HG02981 (cell line): ENCODE results near the gene RAB34.

Experiments used
- ATAC-seq: cut with Tn5 transposase; IDR thresholded peaks from one replicate; pipeline ENCODE4 v1.9.1; 2021; ENCODE audit warnings: mild to moderate bottlenecking, moderate library complexity; ENCODE audit not compliant: unreplicated experiment

Gene RAB34

DNA sequence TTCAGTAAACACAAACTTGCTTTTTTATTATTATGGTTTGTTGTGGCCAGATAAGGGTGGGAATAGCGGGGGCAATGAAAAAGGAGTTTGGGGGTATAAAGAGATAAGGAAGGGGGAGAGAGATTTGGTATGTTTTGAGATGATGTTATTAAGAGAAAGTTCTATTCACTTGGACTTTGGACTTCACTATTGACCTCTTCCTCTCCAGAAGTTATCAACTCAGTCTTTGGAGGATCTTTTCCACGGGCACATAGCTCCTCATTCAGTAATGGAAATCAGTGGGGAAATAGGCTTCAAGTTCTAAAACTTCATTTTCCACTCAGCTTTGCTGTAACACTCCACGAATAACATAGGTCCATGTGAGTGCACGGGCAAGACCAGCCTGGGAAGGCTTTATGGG lies 29.2 kb downstream of the RAB34 start:
- no peak for ATAC-seq

DNA sequence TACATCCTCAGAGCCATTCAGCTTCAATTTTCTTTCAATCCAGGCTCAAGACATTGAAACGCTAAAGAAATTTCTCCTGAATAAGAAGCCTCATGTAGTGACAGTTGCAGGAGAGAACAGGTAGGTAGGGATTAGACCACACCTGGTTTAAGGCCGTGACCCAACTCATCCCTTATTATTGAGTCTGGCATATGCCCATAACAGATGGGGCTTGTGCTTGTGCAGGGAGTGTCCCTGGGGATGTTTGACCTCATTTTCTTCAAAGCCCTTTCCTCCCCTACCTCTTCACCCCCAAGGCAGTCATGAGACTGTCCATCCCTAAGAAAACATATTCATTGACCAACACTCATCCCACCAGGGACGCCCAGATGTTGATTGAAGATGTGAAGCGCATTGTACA lies 31.4 kb downstream of the RAB34 start:
- no peak for ATAC-seq

GRCh38 chr17:28685366-28685765 lies 32.3 kb downstream of the RAB34 start:
- ATAC-seq = no peak

GRCh38 chr17:28684963-28685362 lies 32.7 kb downstream of the RAB34 start:
- ATAC-seq = no peak

GRCh38 chr17:28682655-28683054 lies 35.0 kb downstream of the RAB34 start:
- ATAC-seq = no peak

GRCh38 chr17:28675980-28676379 lies 41.7 kb downstream of the RAB34 start:
- ATAC-seq = no peak

DNA sequence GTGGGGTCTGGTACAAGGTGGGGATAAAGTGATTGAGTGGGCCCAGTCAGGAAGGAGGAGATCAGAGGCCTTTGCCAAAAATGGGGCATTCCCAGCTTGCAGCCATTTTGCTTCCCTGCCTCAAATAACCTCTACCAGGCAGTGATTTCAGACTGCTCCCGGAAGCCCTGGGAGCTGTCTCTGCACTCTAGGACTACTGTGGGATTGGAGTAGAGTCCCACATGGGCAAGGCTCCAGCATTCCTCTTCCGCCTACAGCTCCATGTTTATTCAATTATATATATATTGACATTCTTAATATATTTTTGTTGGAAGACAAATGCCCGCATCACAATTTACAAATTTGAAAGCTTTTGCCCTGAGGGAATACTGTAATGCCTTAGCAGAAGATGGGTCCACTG lies 42.2 kb downstream of the RAB34 start:
- no peak for ATAC-seq

DNA sequence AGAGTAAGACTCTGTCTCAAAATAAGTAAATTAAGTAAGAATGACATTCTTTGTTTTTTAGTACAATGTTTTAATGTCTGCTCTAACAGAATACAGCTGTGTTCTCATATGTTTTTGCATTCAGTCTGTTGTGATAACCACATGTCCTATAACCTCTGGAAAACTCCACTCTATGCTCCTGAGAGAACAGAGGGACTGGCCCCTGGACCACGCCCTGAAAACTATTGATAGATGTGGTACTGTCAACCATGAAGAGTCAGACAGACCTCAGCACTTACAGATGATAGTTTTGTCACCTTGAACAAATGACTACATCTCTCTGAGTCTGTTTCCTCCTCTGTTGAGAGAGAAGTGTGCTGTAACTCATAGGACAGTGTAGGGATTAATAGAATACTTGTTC lies 47.8 kb downstream of the RAB34 start:
- ATAC-seq = no peak

- no peak for ATAC-seq
Measured at GRCh38 chr17:28667870-28668269, 49.8 kb downstream of the RAB34 start.

DNA sequence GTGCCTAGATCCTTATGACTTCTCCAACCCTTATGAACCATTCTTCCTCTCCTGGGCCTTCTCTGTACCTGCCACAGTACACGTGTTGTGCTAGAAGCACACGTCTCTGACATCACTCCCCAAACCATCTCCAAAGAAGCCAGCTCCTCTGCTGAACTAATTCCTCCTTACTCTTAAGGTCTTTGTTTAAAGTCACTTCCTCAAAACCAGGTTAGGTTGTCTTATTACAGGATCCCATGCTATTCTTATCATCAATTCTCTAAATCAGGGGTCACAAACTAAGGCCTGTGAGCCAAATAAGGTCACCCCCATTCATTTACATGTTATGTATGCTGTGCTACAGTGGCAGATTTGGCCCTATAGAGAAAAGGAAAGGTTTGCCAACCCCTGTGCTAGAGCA lies 51.7 kb downstream of the RAB34 start:
- no peak for ATAC-seq
